ENCODE measurements around the gene CEP43.
A peak's percentile ranks its signal among the peaks of the same experiment; 100 is the strongest.

The CEP43 gene

GRCh38 chr6:166999145-166999883 lies at the start of gene CEP43:
Gene CEP43 (plus strand): TSS chr6:166999397. CDS start chr6:166999413, 16 bp downstream.
- peak; percentile 91 for DNase-seq (ENCODE audit: low spot score)

- DNase-seq (ENCODE audit: low spot score): no peak
Measured at GRCh38 chr6:166949528-166950442, 49.4 kb upstream of the CEP43 start.

- peak; percentile 50 for DNase-seq (ENCODE audit: low spot score)
Measured at GRCh38 chr6:166950443-166950821, 48.8 kb upstream of the CEP43 start.

- DNase-seq (ENCODE audit: low spot score): peak; percentile 71
Measured at GRCh38 chr6:166950892-166951669, 48.1 kb upstream of the CEP43 start.

- no peak for DNase-seq (ENCODE audit: low spot score)
Measured at GRCh38 chr6:166951670-166952060, 47.5 kb upstream of the CEP43 start.

- no peak for DNase-seq (ENCODE audit: low spot score)
Measured at GRCh38 chr6:166952121-166952520, 47.1 kb upstream of the CEP43 start.

GRCh38 chr6:166952567-166953486 lies 46.4 kb upstream of the CEP43 start:
- peak; percentile 60 for DNase-seq (ENCODE audit: low spot score)

- DNase-seq (ENCODE audit: low spot score): no peak
Measured at GRCh38 chr6:166954118-166954713, 45.0 kb upstream of the CEP43 start.

GRCh38 chr6:166955121-166955864 lies 43.9 kb upstream of the CEP43 start:
- DNase-seq (ENCODE audit: low spot score): peak; percentile 37

GRCh38 chr6:166955865-166956443 lies 43.2 kb upstream of the CEP43 start:
- peak; percentile 20 for DNase-seq (ENCODE audit: low spot score)

GRCh38 chr6:166956444-166957086 lies 42.6 kb upstream of the CEP43 start, which contains the start of gene RNASET2:
Gene RNASET2 (minus strand): TSS chr6:166956550. CDS start chr6:166956182, 368 bp downstream.
- peak; percentile 97 for DNase-seq (ENCODE audit: low spot score)

- peak; percentile 52 for DNase-seq (ENCODE audit: low spot score)
Measured at GRCh38 chr6:166957087-166957804, 42.0 kb upstream of the CEP43 start.

GRCh38 chr6:166957805-166958076 lies 41.5 kb upstream of the CEP43 start:
- DNase-seq (ENCODE audit: low spot score): no peak

GRCh38 chr6:166958926-166959861 lies 40.0 kb upstream of the CEP43 start:
- DNase-seq (ENCODE audit: low spot score): peak; percentile 69

- DNase-seq (ENCODE audit: low spot score): no peak
Measured at GRCh38 chr6:166959911-166960608, 39.1 kb upstream of the CEP43 start.

- no peak for DNase-seq (ENCODE audit: low spot score)
Measured at GRCh38 chr6:166960609-166960978, 38.6 kb upstream of the CEP43 start.

- DNase-seq (ENCODE audit: low spot score): no peak
Measured at GRCh38 chr6:166966268-166966667, 32.9 kb upstream of the CEP43 start.
